HG02884 (cell line): ENCODE measurements around the gene PRDM16.

ENCODE experiments used
- ATAC-seq: cut with Tn5 transposase; IDR thresholded peaks from one replicate; pipeline ENCODE4 v1.9.1; 2021; ENCODE audit warnings: mild to moderate bottlenecking, moderate library complexity; ENCODE audit not compliant: unreplicated experiment

PRDM16 gene

GRCh38 chr1:3419415-3420204, 350.6 kb downstream of the PRDM16 start:
- ATAC-seq = no peak

GRCh38 chr1:3420218-3420951, 351.4 kb downstream of the PRDM16 start:
- no peak for ATAC-seq

GRCh38 chr1:3422638-3423037, 353.6 kb downstream of the PRDM16 start:
- ATAC-seq = no peak

DNA sequence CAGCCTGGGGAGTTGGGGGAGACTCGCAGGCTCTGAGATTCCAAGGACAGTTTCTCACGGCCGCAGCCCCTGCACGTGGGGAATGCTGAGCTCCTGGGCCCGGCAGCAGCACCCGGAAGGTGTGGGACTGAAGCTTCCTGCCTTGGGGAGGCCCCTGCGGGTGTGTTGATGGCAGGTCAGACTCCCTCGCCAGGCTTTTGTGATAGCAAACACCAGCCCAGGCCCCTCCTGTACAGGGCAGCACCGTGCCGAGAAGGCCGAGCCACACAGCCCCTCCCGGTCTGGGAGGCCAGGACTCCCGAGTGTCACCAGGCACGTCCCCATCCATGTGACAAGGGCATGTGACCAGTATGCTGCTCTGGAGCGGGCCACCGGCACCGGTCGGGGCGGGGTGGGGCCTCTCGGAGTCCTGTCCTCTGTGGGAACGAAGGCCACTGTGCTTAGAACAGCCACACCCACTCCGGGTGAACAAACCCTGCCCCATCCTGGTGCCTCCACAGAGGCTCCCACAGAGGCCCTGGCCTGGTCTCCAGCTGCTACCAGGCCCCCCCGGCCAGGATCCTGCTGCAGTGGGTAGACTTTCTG, 354.3 kb downstream of the PRDM16 start:
- no peak for ATAC-seq

DNA sequence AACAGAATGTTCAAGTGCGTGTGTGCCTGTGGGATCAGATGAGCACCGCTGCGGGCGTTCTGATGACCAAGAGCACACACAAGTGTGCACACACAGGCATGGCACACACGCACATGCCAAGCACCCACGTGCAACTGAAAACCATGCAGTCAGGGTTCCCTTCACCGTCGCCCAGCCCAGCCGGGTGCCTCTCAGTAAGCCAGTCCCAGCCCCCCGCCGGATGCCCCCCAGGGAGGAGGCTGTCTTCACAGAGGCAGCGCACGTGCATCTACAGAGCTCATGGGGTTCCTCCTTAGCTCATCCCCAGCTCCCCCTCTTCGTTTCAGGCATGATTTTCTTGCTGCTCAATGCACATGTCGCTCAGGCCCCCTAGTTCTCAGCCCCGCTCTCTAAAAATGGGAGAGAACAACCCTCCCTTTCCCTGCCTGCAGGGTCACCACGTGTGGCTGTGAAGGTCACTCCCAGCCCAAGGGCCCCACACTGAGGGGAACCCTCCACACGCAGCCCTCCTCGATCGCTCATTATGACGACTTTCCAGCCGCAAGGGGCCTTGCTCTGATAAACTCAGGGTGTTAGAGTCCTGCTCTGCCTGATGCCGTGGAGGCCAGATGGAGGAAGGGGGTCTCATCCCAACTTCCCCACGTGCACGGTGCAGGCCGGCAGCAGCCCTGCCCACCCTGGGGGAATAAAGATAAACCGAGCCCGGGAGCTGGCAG, 355.1 kb downstream of the PRDM16 start:
- ATAC-seq = no peak

DNA sequence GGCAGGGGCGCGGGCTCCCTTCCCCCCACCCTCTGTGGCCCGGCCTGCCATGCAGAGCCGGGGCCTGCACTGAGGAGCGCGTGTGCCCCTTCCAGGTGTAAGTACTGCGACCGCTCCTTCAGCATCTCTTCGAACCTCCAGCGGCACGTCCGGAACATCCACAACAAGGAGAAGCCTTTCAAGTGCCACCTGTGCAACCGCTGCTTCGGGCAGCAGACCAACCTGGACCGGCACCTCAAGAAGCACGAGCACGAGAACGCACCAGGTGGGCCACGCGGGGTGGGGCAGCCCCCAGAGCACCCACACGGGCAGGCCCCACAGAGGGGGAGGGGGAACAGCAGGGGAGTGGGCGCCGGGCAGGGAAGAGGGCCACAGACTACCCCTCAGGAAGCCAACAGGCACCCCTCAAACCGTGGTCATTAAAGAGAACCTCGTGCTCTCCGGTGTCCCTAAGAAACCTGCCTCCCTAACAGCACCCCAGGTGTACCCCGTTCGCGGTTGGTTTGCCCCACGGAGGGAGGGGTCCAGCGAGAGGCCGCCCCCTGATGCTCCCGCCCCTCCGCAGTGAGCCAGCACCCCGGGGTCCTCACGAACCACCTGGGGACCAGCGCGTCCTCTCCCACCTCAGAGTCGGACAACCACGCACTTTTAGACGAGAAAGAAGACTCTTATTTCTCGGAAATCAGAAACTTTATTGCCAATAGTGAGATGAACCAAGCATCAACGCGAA, 356.6 kb downstream of the PRDM16 start:
- no peak for ATAC-seq

DNA sequence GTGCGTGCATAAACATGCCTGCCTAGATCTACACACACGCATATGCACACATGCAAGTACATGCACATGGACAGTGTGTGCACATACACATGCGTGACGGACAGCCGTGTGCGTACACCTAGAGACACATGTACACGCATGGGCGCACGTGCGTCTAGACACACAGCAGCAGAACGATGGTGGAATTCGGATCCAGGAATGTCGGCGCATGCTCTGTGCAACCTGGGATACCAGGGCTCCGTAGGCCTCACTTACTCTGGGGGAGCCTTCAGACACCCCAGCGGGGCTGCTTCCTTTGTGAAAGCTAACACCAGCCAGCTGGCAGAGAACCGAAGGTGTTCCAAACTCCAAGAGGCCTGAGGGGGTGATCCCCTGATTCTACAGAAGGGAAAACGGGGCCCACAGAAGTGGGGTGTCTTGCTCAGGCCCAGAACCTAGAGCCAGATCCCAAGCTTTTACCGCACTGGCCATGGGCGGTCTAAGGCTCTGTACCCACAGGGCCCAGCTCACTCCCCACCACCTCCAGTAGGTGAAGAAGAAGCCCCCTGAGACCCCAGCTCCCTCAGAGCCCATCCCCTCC, 358.0 kb downstream of the PRDM16 start:
- ATAC-seq = no peak

DNA sequence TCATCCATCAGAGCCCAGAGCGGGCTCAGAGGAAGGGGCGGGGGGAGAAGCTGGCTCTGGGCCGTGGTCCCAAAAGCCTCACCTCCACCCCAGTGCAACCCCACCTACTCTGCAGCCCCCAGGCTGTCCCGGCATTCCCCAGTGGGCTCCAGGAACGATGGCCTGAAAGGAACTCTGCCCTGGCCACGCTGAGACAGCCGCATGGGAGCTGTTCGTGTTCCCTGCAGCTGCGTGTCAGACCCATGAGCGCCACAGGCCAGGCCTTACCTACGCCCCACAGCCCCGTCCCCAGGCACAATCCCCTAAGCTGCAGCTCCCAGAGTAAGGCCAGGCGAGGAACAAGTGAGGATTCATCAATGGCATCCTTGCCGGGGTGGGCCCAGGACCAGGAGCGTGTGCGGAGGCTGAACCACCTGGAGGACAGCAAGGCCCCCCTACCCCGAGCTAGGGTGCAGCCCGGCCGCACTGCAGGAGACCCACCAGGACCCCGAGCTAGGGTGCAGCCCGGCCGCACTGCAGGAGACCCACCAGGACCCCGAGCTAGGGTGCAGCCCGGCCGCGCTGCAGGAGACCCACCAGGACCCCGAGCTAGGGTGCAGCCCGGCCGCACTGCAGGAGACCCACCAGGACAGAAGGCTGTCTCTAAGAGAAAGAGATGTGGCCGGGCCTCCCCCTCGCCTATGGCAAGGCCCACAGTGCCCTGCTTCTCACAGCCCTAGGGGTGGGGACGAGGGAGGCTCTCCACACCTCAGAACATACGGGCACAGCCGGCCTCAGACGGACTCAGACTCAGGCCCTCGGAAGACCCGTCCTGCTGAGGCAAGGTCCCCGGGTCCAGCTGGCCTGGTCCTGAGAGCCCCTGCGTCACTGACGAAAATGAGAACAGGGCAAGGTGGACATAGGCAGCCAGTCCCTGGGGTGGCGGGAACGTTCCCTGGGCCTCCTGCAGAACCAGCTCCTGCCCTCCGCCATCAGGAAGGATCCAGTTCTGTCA, 359.0 kb downstream of the PRDM16 start:
- ATAC-seq = no peak

DNA sequence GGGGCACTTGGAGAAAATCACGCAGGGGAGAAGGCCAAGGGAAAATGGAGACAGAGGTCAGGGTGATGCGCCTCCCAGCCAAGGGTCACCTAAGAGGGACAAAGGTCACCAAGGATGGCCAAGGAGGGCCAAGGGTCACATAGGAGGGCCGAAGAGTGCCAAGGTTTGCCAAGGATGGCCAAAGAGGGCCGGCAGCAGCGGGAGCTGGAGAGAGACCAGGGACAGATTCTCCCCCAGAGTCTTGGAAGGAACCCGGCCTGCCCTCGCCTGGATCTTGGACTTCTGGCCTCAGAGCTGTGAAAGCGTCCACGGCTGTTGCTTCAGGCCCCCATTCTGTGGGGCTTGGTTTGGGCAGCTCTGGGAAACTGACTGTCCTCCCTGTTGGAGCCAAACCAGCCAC, 359.9 kb downstream of the PRDM16 start:
- no peak for ATAC-seq

- no peak for ATAC-seq
Observed at GRCh38 chr1:3429320-3429719, 360.3 kb downstream of the PRDM16 start.

GRCh38 chr1:3429766-3430165, 360.8 kb downstream of the PRDM16 start:
- no peak for ATAC-seq

GRCh38 chr1:3430406-3430805, 361.4 kb downstream of the PRDM16 start:
- no peak for ATAC-seq

GRCh38 chr1:3430820-3431219, 361.8 kb downstream of the PRDM16 start:
- no peak for ATAC-seq

GRCh38 chr1:3431266-3431665, 362.3 kb downstream of the PRDM16 start:
- no peak for ATAC-seq

DNA sequence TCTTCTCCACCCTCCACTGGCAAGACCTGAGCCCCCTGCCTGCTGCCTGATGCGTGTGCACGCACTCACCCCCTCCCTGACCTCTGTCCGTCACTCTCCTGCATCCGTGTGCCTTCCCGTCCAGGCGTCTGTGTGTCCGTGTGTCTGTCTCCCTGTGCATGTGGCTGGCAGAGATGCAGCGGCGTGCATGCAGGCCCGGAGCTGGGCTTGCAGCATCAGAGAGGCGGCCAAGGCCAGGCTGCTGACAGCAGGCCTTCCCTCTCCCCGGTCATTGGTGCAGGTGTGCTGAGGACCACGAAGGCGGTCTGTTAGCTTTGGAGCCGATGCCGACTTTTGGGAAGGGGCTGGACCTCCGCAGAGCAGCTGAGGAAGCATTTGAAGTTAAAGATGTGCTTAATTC, 362.7 kb downstream of the PRDM16 start:
- no peak for ATAC-seq

DNA sequence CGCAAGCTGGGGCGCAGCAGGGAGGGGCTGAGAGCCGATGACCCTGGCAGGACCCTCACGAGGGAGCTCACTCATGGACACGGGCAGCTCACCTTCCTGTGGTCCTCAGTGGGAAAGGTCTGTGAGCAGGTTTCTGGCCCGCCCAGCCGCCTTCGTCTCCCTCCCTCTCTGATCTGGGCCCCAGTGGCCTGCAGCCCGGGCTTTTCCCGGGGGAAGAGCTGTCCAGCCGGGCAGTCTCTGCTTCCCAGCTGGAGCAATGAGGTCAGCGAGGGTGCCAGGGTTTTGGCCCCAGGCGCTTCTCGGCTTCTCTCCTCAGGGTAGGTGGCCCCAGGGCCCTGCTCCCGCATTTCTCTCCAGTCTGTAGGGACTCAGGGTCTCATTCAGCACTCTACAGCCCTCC, 363.3 kb downstream of the PRDM16 start:
- no peak for ATAC-seq

GRCh38 chr1:3433076-3433475, 364.1 kb downstream of the PRDM16 start:
- no peak for ATAC-seq

DNA sequence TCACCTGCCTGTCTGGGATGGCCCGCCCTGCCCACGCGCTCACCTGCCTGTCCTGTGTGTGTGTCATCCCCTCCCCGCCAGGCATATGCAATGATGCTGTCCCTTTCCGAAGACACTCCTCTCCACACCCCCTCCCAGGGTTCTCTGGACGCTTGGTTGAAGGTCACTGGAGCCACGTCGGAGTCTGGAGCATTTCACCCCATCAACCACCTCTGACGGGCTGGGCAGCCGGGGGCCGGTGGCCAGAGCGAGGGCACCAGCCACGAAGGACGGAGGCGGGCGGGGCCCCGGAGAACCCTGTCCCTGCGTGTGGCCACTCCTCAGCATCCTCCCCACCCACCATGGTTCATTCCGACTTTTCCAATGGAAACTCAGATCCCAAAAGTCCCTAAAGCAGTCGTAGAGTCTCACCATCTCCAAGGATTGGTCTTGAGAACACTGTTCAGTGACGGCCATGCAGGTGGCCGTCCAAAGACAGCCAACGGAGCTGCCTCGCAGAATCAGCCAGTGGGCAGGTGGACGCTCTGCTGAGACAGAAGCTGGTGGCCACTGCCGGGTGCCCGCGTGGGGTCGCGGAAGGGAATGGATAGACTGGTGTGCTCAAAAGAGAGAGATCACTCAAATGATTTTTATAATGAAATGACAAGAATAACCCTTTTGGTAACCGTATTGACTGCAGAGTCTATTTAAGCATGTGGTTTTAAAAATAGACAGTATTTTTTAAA, 364.8 kb downstream of the PRDM16 start:
- ATAC-seq = no peak
